Fibroblast of lung (primary cell): ENCODE measurements around the gene SELENOO. TPM values are rescaled to one million over a fixed set of nuclear protein-coding genes. Genes with fewer than 3 reads are reported as not detected.

Experiments
- DNase-seq, 2 donors: peaks; one replicate each; pipeline versions ENCODE4 v3.0.0 to v3.0.0-alpha.2; 2010; ENCODE audit warnings: low read depth in 2 of 2
- H2AFZ ChIP-seq: 2 replicates; pipeline ENCODE4 v1.5.1; 2012; ENCODE audit warnings: low read length, control low read depth, inconsistent platforms
- H3K27ac ChIP-seq: 2 replicates; pipeline ENCODE4 v1.5.1; 2011; ENCODE audit warnings: low read length, control low read depth; ENCODE audit not compliant: insufficient read depth
- H3K27me3 ChIP-seq: 2 replicates; pipeline ENCODE4 v1.5.1; 2011; ENCODE audit warnings: mild to moderate bottlenecking, low read length; ENCODE audit not compliant: control insufficient read depth, insufficient read depth
- H3K36me3 ChIP-seq: 2 replicates; pipeline ENCODE4 v1.5.1; 2011; ENCODE audit warnings: low read length; ENCODE audit not compliant: control insufficient read depth, insufficient read depth
- H3K4me1 ChIP-seq: 2 replicates; pipeline ENCODE4 v1.5.1; 2011; ENCODE audit warnings: low read length; ENCODE audit not compliant: control insufficient read depth, insufficient read depth; ENCODE audit errors: extremely low read depth
- H3K4me2 ChIP-seq: 2 replicates; pipeline ENCODE4 v1.5.1; 2011; ENCODE audit warnings: low read length, control low read depth; ENCODE audit not compliant: insufficient read depth; ENCODE audit errors: extremely low read depth
- H3K4me3 ChIP-seq, 4 experiments: fragments of 200-600 bp in 1 of 4; sonication (generic) in 1 of 4; replicated peaks in 1 of 4; 2 replicates each; pipeline ENCODE4 v1.5.1; 2011 to 2016; ENCODE audit warnings: low read length in 4 of 4, low read depth in 3 of 4, mild to moderate bottlenecking in 3 of 4, control low read depth in 2 of 4, inconsistent platforms in 1 of 4, mixed read lengths in 1 of 4; ENCODE audit not compliant: insufficient read depth in 1 of 4; ENCODE audit errors: control extremely low read depth in 1 of 4
- H3K79me2 ChIP-seq: 2 replicates; pipeline ENCODE4 v1.5.1; 2012; ENCODE audit warnings: mild to moderate bottlenecking, low read length, inconsistent platforms; ENCODE audit not compliant: control insufficient read depth, insufficient read depth
- H3K9ac ChIP-seq: 2 replicates; pipeline ENCODE4 v1.5.1; 2011; ENCODE audit warnings: mild to moderate bottlenecking, low read length, control low read depth; ENCODE audit not compliant: insufficient read depth
- H3K9me3 ChIP-seq: 2 replicates; pipeline ENCODE4 v1.5.1; 2012; ENCODE audit warnings: low read depth, low read length; ENCODE audit not compliant: control insufficient read depth, insufficient read depth
- H4K20me1 ChIP-seq: 2 replicates; pipeline ENCODE4 v1.5.1; 2011; ENCODE audit warnings: low read length; ENCODE audit not compliant: control insufficient read depth, insufficient read depth; ENCODE audit errors: extremely low read depth
- EZH2 ChIP-seq: IDR thresholded peaks from 2 replicates; pipeline ENCODE4 v1.5.1; 2012; ENCODE audit warnings: low read length, control low read depth, mild to moderate bottlenecking; ENCODE audit errors: missing control alignments
- polyA plus RNA-seq, 2 donors: library from polyadenylated mRNA; depleted of rRNA in 1 of 2; stranded (reverse) in 1 of 2; unstranded in 1 of 2; fragments of >200 nt; gene quantifications; 2 replicates each; pipeline ENCODE4 v1.2.1, GENCODE V29; 2011 to 2012; ENCODE audit warnings: missing spikeins in 1 of 2
- total RNA-seq: library from RNA; depleted of rRNA; stranded (reverse); fragments of >200 nt; gene quantifications from 2 replicates; pipeline ENCODE4 v1.2.1, GENCODE V29; 2014
- TF ChIP-seq, protein P1 (sequence below), 2 donors: IDR thresholded peaks in 1 of 2; conservative IDR thresholded peaks in 1 of 2; 1 replicate in 1 of 2; 2 replicates in 1 of 2; pipeline ENCODE4 v1.5.1; 2011 to 2012; ENCODE audit warnings: low read length in 2 of 2, control low read depth in 1 of 2, inconsistent platforms in 1 of 2, low read depth in 1 of 2, mild to moderate bottlenecking in 1 of 2

The SELENOO gene
- total and polyA plus RNA-seq, 2 donors (not counting 1 experiment from before 2014, with no cell fraction given), result 8.3 to 20.1 TPM

GRCh38 chr22:50192436-50193204, 8.2 kb upstream of the SELENOO start:
- Histone ChIP-seq H3K79me2 (peaks cover 37% of the 10 kb centered on the region), H2AFZ (no peak overlapping the region)

DNA sequence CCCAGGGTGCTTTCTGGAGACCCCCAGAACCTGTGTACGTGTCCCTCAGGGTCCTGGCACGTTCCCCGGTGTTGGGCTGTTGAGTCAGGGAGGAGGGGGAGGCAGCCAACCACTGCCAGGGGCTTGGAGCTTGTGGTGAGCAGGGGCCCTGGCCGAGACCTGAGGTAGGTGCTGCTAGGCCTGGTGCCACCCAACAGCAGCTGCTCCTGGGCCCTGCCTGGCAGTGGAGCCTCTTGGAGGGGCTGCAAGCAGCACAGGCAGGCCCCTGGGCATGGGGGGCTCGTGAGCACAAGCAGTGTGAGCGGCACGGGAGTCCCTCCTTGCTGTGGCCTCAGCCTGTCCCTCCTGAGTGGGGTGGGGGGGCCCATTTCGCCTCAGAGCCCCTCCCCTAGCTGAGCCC, 7.2 kb upstream of the SELENOO start:
- peaks cover 35% of the 10 kb centered on the region for H3K79me2 ChIP-seq
- H4K20me1 ChIP-seq, result no peaks in the 10 kb centered on the region
- H3K27ac ChIP-seq, result no peak overlapping the region
- H3K9me3 ChIP-seq, result no peaks in the 10 kb centered on the region
- peaks cover 12% of the 10 kb centered on the region for H3K4me1 ChIP-seq
- no peak overlapping the region for H3K9ac ChIP-seq
- no peak for TF ChIP-seq EZH2
- TF ChIP-seq, protein P1, sequence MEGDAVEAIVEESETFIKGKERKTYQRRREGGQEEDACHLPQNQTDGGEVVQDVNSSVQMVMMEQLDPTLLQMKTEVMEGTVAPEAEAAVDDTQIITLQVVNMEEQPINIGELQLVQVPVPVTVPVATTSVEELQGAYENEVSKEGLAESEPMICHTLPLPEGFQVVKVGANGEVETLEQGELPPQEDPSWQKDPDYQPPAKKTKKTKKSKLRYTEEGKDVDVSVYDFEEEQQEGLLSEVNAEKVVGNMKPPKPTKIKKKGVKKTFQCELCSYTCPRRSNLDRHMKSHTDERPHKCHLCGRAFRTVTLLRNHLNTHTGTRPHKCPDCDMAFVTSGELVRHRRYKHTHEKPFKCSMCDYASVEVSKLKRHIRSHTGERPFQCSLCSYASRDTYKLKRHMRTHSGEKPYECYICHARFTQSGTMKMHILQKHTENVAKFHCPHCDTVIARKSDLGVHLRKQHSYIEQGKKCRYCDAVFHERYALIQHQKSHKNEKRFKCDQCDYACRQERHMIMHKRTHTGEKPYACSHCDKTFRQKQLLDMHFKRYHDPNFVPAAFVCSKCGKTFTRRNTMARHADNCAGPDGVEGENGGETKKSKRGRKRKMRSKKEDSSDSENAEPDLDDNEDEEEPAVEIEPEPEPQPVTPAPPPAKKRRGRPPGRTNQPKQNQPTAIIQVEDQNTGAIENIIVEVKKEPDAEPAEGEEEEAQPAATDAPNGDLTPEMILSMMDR (conservative IDR thresholded peaks at IDR 0.05 in 1 of 2, IDR thresholded peaks at IDR 0.05 in 1 of 2; ENCODE audit: low read depth in 1 of 2, low read length in 2 of 2), result no peak
- H3K36me3 ChIP-seq, result peaks cover 26% of the 10 kb centered on the region
- H3K4me2 ChIP-seq, result no peak overlapping the region
- DNase-seq, result no peak
- H2AFZ ChIP-seq, result no peak overlapping the region
- H3K27me3 ChIP-seq, result no peaks in the 10 kb centered on the region
- H3K4me3 ChIP-seq, result no peak overlapping the region

More at GRCh38 chr22:50192436-50193204, 8.2 kb upstream of the SELENOO start:
- peaks cover 24% of the 10 kb centered on the region for H3K36me3 ChIP-seq
- H3K9ac ChIP-seq, result no peak overlapping the region
- no peaks in the 10 kb centered on the region for H4K20me1 ChIP-seq
- no peak for DNase-seq
- no peak overlapping the region for H3K4me2 ChIP-seq
- H3K9me3 ChIP-seq, result no peaks in the 10 kb centered on the region
- no peak overlapping the region for H3K4me3 ChIP-seq
- peaks cover 12% of the 10 kb centered on the region for H3K4me1 ChIP-seq
- TF ChIP-seq, protein P1 (conservative IDR thresholded peaks at IDR 0.05 in 1 of 2, IDR thresholded peaks at IDR 0.05 in 1 of 2; ENCODE audit: low read depth in 1 of 2, low read length in 2 of 2), result no peak
- no peak for TF ChIP-seq EZH2
- H3K27ac ChIP-seq, result no peak overlapping the region
- H3K27me3 ChIP-seq, result no peaks in the 10 kb centered on the region

- Histone ChIP-seq H3K36me3 (peaks cover 26% of the 10 kb centered on the region), H4K20me1 (no peaks in the 10 kb centered on the region), H3K4me1 (peaks cover 12% of the 10 kb centered on the region), H3K9me3 (no peaks in the 10 kb centered on the region), H3K9ac (no peak overlapping the region), H3K27ac (no peak overlapping the region), H3K4me2 (no peak overlapping the region), H2AFZ (no peak overlapping the region), H3K4me3 (no peak overlapping the region), H3K27me3 (no peaks in the 10 kb centered on the region), H3K79me2 (peaks cover 31% of the 10 kb centered on the region)
- TF ChIP-seq, protein P1 (conservative IDR thresholded peaks at IDR 0.05 in 1 of 2, IDR thresholded peaks at IDR 0.05 in 1 of 2; ENCODE audit: low read depth in 1 of 2, low read length in 2 of 2), result no peak
- no peak for TF ChIP-seq EZH2
- no peak for DNase-seq
Measured at GRCh38 chr22:50194037-50194805, 6.6 kb upstream of the SELENOO start.
